Measurements from ENCODE around the gene MIF4GD.

The MIF4GD gene

GRCh38 chr17:75315541-75316243 lies 44.7 kb upstream of the MIF4GD start:
- in situ Hi-C loops (cut with HindIII; ENCODE audit: low sequenced_read_pairs) = no loop called here
- no peak overlapping the region for H3K4me3 ChIP-seq (ENCODE audit: low read depth, low read length)
- DNase-seq (ENCODE audit: low read depth) = no peak
- no peak for TF ChIP-seq CTCF (IDR thresholded peaks at IDR 0.05; ENCODE audit: low read depth, low read length, missing control alignments)

- in situ Hi-C loops (cut with HindIII; ENCODE audit: low sequenced_read_pairs) = no loop called here
- no peak overlapping the region for H3K4me3 ChIP-seq (ENCODE audit: low read depth, low read length)
- DNase-seq (ENCODE audit: low read depth) = no peak
- TF ChIP-seq CTCF (IDR thresholded peaks at IDR 0.05; ENCODE audit: low read depth, low read length, missing control alignments) = no peak
Observed at GRCh38 chr17:75313941-75314551, 43.0 kb upstream of the MIF4GD start.

GRCh38 chr17:75308732-75309629 lies 38.0 kb upstream of the MIF4GD start:
- no peak for DNase-seq (ENCODE audit: low read depth)
- in situ Hi-C loops (cut with HindIII; ENCODE audit: low sequenced_read_pairs) = no loop called here
- H3K4me3 ChIP-seq (ENCODE audit: low read depth, low read length) = no peak overlapping the region
- no peak for TF ChIP-seq CTCF (IDR thresholded peaks at IDR 0.05; ENCODE audit: low read depth, low read length, missing control alignments)

GRCh38 chr17:75307957-75308731 lies 37.1 kb upstream of the MIF4GD start:
- no peak for TF ChIP-seq CTCF (IDR thresholded peaks at IDR 0.05; ENCODE audit: low read depth, low read length, missing control alignments)
- H3K4me3 ChIP-seq (ENCODE audit: low read depth, low read length) = no peak overlapping the region
- DNase-seq (ENCODE audit: low read depth) = no peak
- in situ Hi-C loops (cut with HindIII; ENCODE audit: low sequenced_read_pairs) = no loop called here

GRCh38 chr17:75301502-75302206 lies 30.6 kb upstream of the MIF4GD start:
- H3K4me3 ChIP-seq (ENCODE audit: low read depth, low read length) = no peak overlapping the region
- DNase-seq (ENCODE audit: low read depth) = no peak
- in situ Hi-C loops (cut with HindIII; ENCODE audit: low sequenced_read_pairs) = no loop called here
- TF ChIP-seq CTCF (IDR thresholded peaks at IDR 0.05; ENCODE audit: low read depth, low read length, missing control alignments) = no peak
